WI38 (cell line): Measurements from ENCODE around the gene OPCML.

Source experiments
- H3K4me3 ChIP-seq: 2 replicates; pipeline ENCODE4 v1.5.1; 2011; ENCODE audit warnings: low read depth, mild to moderate bottlenecking, control low read depth, low read length
- TF ChIP-seq, protein P1 (sequence below): IDR thresholded peaks from 2 replicates; pipeline ENCODE4 v1.5.1; 2012; ENCODE audit warnings: low read depth, mild to moderate bottlenecking, control low read depth, low read length

Gene OPCML

DNA sequence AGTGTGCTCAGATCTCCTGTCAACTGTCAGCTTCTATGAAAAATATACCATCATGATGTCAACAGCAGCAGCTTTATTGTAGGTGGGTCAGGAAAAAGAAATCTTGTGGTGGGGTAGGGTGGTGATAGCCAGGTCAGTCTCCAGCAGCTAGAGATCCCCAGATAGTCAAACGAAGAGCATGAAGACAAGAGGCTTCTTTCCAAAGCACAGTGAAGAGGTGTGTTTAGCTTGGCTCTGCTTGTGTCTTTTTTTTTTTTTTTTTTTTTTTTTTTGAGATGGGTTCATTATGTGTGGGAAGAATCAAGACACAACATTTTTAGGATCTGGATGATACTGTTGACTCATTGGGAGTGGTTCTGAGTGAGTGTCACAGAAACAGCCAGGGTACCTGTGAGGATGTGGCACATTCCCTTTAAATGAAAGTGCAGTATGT is 1086.4 kb downstream of the OPCML start:
- TF ChIP-seq, protein P1, sequence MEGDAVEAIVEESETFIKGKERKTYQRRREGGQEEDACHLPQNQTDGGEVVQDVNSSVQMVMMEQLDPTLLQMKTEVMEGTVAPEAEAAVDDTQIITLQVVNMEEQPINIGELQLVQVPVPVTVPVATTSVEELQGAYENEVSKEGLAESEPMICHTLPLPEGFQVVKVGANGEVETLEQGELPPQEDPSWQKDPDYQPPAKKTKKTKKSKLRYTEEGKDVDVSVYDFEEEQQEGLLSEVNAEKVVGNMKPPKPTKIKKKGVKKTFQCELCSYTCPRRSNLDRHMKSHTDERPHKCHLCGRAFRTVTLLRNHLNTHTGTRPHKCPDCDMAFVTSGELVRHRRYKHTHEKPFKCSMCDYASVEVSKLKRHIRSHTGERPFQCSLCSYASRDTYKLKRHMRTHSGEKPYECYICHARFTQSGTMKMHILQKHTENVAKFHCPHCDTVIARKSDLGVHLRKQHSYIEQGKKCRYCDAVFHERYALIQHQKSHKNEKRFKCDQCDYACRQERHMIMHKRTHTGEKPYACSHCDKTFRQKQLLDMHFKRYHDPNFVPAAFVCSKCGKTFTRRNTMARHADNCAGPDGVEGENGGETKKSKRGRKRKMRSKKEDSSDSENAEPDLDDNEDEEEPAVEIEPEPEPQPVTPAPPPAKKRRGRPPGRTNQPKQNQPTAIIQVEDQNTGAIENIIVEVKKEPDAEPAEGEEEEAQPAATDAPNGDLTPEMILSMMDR, result no peak
- no peak overlapping the region for H3K4me3 ChIP-seq

DNA sequence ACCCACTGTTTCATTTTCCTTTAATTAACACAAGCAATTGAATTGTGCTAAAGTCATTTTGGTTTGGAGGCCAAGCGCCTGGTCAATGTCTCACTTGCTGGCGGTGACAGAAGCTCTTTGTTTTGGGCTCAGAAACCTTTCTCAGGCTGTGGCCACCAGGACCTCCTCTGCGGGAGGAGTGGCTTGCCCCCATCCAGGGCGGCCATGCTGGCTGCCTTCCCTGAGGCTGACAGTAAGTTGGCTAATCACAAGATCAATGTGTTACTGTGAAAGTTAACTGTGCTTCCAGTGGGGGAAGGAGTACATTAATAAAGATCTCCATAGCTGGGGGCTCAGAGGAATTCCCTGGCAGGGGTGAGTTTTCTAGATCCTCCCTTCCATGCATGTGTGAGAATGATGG is 1087.4 kb downstream of the OPCML start:
- TF ChIP-seq, protein P1, result no peak
- H3K4me3 ChIP-seq, result no peak overlapping the region

DNA sequence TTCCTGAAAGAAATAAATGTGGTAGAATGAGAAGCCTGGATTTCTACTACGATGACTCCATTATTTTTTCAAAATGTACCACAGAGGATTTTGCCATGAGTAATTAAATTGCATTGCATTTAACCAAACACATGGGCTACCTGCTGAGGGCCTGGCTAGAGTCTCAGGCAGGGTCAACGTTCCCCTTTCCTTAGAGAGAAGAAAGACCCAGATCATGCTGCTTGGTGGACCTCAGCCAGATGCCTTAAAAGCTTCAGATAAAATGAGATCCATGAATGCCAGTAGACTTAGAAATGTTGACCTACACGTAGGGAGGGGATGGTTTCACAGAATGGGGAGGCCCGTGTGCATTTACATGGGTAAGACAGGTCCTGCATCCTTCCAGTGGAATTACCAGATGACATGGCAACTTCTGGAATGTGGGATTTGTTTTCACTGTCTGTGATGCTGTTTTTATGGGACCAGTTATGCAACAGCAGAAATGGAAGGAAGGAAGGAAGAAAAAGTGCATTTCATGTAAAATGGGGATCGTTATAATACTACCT is 1092.5 kb downstream of the OPCML start:
- no peak overlapping the region for H3K4me3 ChIP-seq
- TF ChIP-seq, protein P1, result no peak

DNA sequence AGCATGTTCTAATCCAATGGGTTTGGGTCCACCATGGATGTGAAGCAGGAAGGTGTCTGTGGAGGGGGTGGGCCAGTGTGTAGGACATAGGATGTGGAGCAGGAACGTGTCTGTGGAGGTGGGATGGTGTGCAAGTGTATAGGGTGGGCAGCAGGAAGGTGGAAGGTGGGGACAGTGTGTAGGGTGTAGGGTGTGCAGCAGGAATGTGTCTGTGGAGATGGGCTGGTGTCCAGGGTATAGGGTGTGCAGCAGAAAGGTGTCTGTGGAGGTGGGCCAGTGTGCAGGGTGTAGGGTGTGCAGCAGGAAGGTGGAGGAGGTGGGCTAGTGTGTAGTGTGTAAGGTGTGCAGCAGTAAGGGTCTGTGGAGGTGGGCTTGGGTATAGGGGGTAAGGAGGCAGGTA is 1093.9 kb downstream of the OPCML start:
- H3K4me3 ChIP-seq, result no peak overlapping the region
- TF ChIP-seq, protein P1, result no peak

DNA sequence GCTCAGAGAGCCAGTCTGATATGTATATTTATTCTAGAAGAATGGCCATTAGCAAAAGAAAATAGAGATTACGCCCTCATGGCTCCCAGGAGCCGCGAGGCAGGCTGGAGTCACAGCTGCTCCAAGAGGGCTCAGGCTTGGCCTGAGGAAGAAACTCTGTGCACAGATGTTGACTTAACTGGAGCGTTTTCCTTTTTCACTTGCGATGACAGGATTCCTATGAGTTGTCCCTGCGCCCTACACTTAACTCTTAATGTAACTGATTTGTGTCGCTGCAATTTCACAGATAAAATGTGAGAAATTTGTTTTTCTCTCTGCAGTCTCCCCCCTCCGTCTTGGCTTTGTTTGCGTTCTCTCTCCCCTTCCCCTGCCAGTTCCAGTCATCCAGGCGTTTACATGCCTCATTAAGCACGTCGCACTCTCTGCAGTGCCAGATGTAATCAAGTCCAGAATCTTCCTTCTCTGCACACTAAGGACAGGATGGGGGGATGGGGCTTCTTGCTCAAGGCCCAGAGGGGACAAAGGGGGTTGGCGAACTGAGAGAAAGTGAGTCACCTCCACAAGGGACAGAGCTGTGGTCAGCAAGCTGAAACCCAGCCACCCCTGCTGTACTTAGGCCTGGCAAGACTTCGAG is 1101.8 kb downstream of the OPCML start:
- TF ChIP-seq, protein P1, result no peak
- no peak overlapping the region for H3K4me3 ChIP-seq

DNA sequence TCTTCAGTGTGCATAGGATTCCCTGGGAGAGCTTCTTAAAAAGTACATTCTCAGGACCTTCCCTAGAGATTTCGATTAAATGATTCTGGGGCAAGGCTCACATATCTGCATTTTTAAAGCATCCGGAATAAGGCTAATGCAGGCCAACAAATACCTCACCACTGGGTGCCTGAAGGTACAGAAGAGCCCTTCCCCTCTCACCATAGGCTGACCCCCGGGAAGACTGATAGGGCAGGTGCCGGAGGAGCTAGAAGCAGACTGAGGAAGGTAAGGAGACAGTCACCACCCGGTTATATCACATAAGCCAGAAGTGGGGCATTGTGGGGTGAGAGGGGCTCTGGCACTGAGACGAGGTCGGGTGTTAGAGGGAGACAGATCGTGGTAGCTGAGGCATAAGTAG is 1102.6 kb downstream of the OPCML start:
- H3K4me3 ChIP-seq, result no peak overlapping the region
- TF ChIP-seq, protein P1, result no peak

DNA sequence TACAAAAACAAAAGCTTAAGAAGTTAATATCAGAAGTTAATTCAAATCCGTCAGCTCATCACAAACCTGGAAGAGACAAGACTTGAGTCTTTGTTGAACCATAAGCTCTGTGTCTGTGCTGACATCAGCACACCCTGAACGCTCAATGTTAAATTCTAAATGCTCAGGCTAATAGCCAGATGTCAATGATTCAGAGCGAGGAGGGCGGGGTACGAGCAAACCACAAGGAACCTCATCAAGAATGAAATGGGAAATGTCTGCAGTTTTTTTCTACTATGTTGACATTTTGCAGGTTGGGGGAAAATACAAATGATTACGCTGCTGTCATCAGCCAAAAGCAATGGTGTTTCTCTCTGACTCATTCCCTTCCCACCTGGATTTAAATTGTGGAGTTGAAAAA is 1104.7 kb downstream of the OPCML start:
- TF ChIP-seq, protein P1, result no peak
- no peak overlapping the region for H3K4me3 ChIP-seq
